DOHH2 (cell line): ENCODE measurements around the gene SNTA1.

Experiments
- H3F3A ChIP-seq: fragments of 200-600 bp; sonication (generic), shearing (Covaris generic); 2 replicates; pipeline ENCODE4 v1.6.0; 2016; ENCODE audit warnings: antibody characterized with exemption, mild to moderate bottlenecking; ENCODE audit not compliant: control insufficient read depth, insufficient read depth
- H3K27ac ChIP-seq: fragments of 200-600 bp; sonication (generic); 2 replicates; pipeline ENCODE4 v1.5.1; 2014; ENCODE audit warnings: low read depth, mild to moderate bottlenecking, low read length, moderate library complexity
- H3K27me3 ChIP-seq: fragments of 200-600 bp; sonication (generic); 2 replicates; pipeline ENCODE4 v1.6.1; 2014; ENCODE audit warnings: mild to moderate bottlenecking, low read length, mixed read lengths; ENCODE audit not compliant: control insufficient read depth
- H3K36me3 ChIP-seq: fragments of 200-600 bp; sonication (generic); 2 replicates; pipeline ENCODE4 v1.6.1; 2014; ENCODE audit warnings: mild to moderate bottlenecking, low read length, moderate library complexity, mixed read lengths; ENCODE audit not compliant: control insufficient read depth
- H3K4me1 ChIP-seq: fragments of 200-600 bp; sonication (generic); 2 replicates; pipeline ENCODE4 v1.6.1; 2014; ENCODE audit warnings: mild to moderate bottlenecking, low read length, mixed read lengths; ENCODE audit not compliant: control insufficient read depth
- H3K4me2 ChIP-seq: fragments of 200-600 bp; sonication (generic); 2 replicates; pipeline ENCODE4 v1.6.0; 2014; ENCODE audit warnings: mild to moderate bottlenecking, low read length, moderate library complexity
- H3K4me3 ChIP-seq: fragments of 200-600 bp; sonication (generic); 2 replicates; pipeline ENCODE4 v1.5.1; 2014; ENCODE audit warnings: mild to moderate bottlenecking, low read length, mixed read lengths
- H3K79me2 ChIP-seq: fragments of 200-600 bp; sonication (generic); 2 replicates; pipeline ENCODE4 v1.6.1; 2014; ENCODE audit warnings: mild to moderate bottlenecking, low read length, mixed read lengths; ENCODE audit not compliant: control insufficient read depth
- H3K9me2 ChIP-seq: fragments of 200-600 bp; sonication (generic); replicated peaks from 2 replicates; pipeline ENCODE4 v1.6.1; 2014; ENCODE audit warnings: mild to moderate bottlenecking, low read length, mixed read lengths; ENCODE audit not compliant: control insufficient read depth
- H3K9me3 ChIP-seq: fragments of 200-600 bp; sonication (generic); 2 replicates; pipeline ENCODE4 v1.6.1; 2014; ENCODE audit warnings: antibody characterized with exemption, low read length, mixed read lengths; ENCODE audit not compliant: control insufficient read depth, insufficient read depth
- H4K20me1 ChIP-seq: fragments of 200-600 bp; sonication (generic); 2 replicates; pipeline ENCODE4 v1.6.0; 2014; ENCODE audit warnings: low read depth, mild to moderate bottlenecking, antibody characterized with exemption, low read length, moderate library complexity; ENCODE audit not compliant: control insufficient read depth, insufficient read depth
- EZH2phosphoT487 ChIP-seq: fragments of 200-600 bp; sonication (generic); IDR thresholded peaks from 2 replicates; pipeline ENCODE4 v1.6.1; 2017; ENCODE audit warnings: borderline replicate concordance, mild to moderate bottlenecking, antibody characterized with exemption, low read length, moderate library complexity, mixed read lengths
- TF ChIP-seq, protein P1 (sequence below): fragments of 200-600 bp; sonication (generic); IDR thresholded peaks from one replicate; pipeline ENCODE4 v1.5.1; 2014; ENCODE audit warnings: antibody characterized with exemption, mild to moderate bottlenecking, low read depth, low read length; ENCODE audit not compliant: poor library complexity, severe bottlenecking

The SNTA1 gene

DNA sequence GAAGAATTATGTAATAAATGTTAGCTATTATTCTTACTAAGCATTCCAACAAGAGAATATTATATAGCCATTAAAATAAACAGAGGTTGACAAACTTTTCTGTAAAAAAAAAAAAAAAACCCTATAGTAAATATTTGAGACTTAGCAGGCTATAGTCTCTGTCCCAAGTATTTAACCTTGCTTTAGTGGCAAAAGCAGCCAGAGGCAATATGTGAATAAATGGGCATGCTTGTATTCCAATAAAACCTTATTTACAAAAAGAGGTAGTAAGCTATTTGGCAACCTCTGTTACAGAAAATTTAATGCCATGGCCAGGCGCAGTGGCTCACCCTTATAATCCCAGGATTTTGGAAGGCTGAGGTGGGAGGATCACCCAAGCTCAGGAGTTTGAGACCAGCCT lies 56.9 kb downstream of the SNTA1 start:
- Histone ChIP-seq H3F3A (no peaks in the 10 kb centered on the region), H3K9me3 (no peaks in the 10 kb centered on the region), H4K20me1 (no peaks in the 10 kb centered on the region), H3K36me3 (peaks cover 53% of the 10 kb centered on the region), H3K9me2 (no peaks in the 10 kb centered on the region), H3K79me2 (no peaks in the 10 kb centered on the region), H3K27ac (no peak overlapping the region), H3K4me1 (no peaks in the 10 kb centered on the region), H3K4me2 (no peak overlapping the region), H3K4me3 (no peak overlapping the region), H3K27me3 (no peaks in the 10 kb centered on the region)
- no peak for TF ChIP-seq EZH2phosphoT487
- TF ChIP-seq, protein P1, sequence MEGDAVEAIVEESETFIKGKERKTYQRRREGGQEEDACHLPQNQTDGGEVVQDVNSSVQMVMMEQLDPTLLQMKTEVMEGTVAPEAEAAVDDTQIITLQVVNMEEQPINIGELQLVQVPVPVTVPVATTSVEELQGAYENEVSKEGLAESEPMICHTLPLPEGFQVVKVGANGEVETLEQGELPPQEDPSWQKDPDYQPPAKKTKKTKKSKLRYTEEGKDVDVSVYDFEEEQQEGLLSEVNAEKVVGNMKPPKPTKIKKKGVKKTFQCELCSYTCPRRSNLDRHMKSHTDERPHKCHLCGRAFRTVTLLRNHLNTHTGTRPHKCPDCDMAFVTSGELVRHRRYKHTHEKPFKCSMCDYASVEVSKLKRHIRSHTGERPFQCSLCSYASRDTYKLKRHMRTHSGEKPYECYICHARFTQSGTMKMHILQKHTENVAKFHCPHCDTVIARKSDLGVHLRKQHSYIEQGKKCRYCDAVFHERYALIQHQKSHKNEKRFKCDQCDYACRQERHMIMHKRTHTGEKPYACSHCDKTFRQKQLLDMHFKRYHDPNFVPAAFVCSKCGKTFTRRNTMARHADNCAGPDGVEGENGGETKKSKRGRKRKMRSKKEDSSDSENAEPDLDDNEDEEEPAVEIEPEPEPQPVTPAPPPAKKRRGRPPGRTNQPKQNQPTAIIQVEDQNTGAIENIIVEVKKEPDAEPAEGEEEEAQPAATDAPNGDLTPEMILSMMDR, result no peak

GRCh38 chr20:33377366-33377765 lies 66.2 kb downstream of the SNTA1 start:
- TF ChIP-seq, protein P1, result no peak
- TF ChIP-seq EZH2phosphoT487, result no peak

DNA sequence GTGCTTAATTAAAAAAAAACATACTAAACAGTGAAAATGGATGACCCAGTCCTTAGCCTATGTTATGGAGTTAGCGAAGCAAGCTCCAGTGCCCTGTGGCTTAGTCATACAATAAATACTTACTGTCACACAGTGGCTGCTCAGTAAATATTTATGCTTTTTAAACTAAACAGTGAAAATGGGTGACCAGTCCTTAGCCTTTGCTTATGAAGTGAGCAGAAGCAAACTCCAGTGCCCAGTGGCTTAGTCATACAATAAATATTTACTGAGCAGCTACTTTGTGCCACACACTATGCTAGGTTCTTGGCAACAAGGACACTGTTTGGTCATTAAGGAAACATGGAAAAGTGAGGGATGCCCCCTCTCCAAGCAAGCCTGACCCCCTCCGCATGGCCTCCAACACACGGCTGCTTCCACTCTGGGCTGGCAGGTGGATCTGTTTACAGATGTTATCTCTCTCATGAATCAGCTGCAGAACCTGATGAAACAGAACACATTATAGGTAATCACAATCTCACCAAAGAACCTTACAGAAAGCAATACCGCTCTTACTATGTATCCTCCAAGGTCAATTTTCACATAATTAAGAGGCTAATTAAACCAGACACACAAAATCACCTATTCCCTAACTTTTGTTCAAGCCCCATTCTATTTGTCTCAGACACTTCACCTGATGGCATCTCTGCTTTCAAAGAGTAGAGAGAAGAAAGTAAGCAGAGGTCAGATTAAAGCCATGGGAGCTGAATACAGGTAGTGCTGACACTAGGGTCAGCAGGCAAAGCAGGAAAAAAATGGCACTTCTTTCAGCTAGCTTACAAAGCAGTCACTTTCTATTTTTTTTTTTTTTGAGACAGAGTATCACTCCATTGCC lies 69.6 kb downstream of the SNTA1 start:
- Histone ChIP-seq H3K79me2 (no peaks in the 10 kb centered on the region), H3K36me3 (peaks cover 57% of the 10 kb centered on the region), H3K27ac (no peak overlapping the region), H3K27me3 (no peaks in the 10 kb centered on the region), H3K4me1 (no peaks in the 10 kb centered on the region), H3K9me2 (no peaks in the 10 kb centered on the region), H3K4me2 (no peak overlapping the region), H3K4me3 (no peak overlapping the region), H3F3A (no peaks in the 10 kb centered on the region; the same call in 1 of the 2 replicates), H3K9me3 (no peaks in the 10 kb centered on the region), H4K20me1 (peaks cover 5% of the 10 kb centered on the region; the same call in 1 of the 2 replicates)
- TF ChIP-seq, protein P1, result no peak
- TF ChIP-seq EZH2phosphoT487, result no peak

More at GRCh38 chr20:33377366-33377765, 66.2 kb downstream of the SNTA1 start:
- Histone ChIP-seq H3K9me3 (no peaks in the 10 kb centered on the region), H3K4me1 (no peaks in the 10 kb centered on the region), H3K4me3 (no peak overlapping the region), H3K36me3 (peaks cover 60% of the 10 kb centered on the region), H3K9me2 (no peaks in the 10 kb centered on the region), H3K79me2 (no peaks in the 10 kb centered on the region), H3K27ac (no peak overlapping the region), H4K20me1 (peaks cover 5% of the 10 kb centered on the region; the same call in 1 of the 2 replicates), H3F3A (no peaks in the 10 kb centered on the region; the same call in 1 of the 2 replicates), H3K27me3 (no peaks in the 10 kb centered on the region), H3K4me2 (no peak overlapping the region)
